Neural cell (in vitro differentiated cells): ENCODE data around the gene DENND10. TPM values are rescaled to one million over a fixed set of nuclear protein-coding genes. Genes with fewer than 3 reads are reported as not detected.

ENCODE experiments used
- H2AFZ ChIP-seq: fragments of 200-600, 300-800 bp; sonication (generic), shearing (Covaris generic); 2 replicates; pipeline ENCODE4 v1.6.0; 2014; ENCODE audit warnings: low read depth, mild to moderate bottlenecking, antibody characterized with exemption, low read length, moderate library complexity
- H3F3A ChIP-seq: fragments of 200-600 bp; shearing (Covaris generic); 2 replicates; pipeline ENCODE4 v1.6.1; 2016; ENCODE audit warnings: mild to moderate bottlenecking, moderate library complexity, mixed read lengths, antibody characterized with exemption, low read length; ENCODE audit not compliant: insufficient read depth, poor library complexity, severe bottlenecking
- H3K27ac ChIP-seq: fragments of 200-600, 300-800 bp; sonication (generic), shearing (Covaris generic); 2 replicates; pipeline ENCODE4 v1.5.1; 2014; ENCODE audit warnings: mild to moderate bottlenecking, low read length, moderate library complexity
- H3K27me3 ChIP-seq: fragments of 300-800, 200-600 bp; sonication (generic), shearing (Covaris generic); 2 replicates; pipeline ENCODE4 v1.6.0; 2014; ENCODE audit warnings: mild to moderate bottlenecking, low read depth, low read length, moderate library complexity; ENCODE audit not compliant: insufficient read depth
- H3K36me3 ChIP-seq: fragments of 300-800, 200-600 bp; sonication (generic), shearing (Covaris generic); 2 replicates; pipeline ENCODE4 v1.5.1; 2014; ENCODE audit warnings: mild to moderate bottlenecking, antibody characterized with exemption, low read length, moderate library complexity; ENCODE audit not compliant: insufficient read depth
- H3K4me2 ChIP-seq: fragments of 300-800, 200-600 bp; sonication (generic), shearing (Covaris generic); 2 replicates; pipeline ENCODE4 v1.6.0; 2014; ENCODE audit warnings: mild to moderate bottlenecking, low read length
- H3K4me3 ChIP-seq: fragments of 300-800, 200-600 bp; sonication (generic), shearing (Covaris generic); 2 replicates; pipeline ENCODE4 v1.5.1; 2014; ENCODE audit warnings: mild to moderate bottlenecking, low read length, moderate library complexity
- H3K79me2 ChIP-seq: fragments of 200-600 bp; shearing (Covaris generic); replicated peaks from 2 replicates; pipeline ENCODE4 v1.6.0; 2014; ENCODE audit warnings: mild to moderate bottlenecking, low read length, moderate library complexity; ENCODE audit not compliant: insufficient read depth
- H3K9ac ChIP-seq: fragments of 300-800, 200-600 bp; sonication (generic), shearing (Covaris generic); 2 replicates; pipeline ENCODE4 v1.6.1; 2016; ENCODE audit warnings: mild to moderate bottlenecking, low read length, mixed read lengths
- H3K9me2 ChIP-seq: fragments of 200-600 bp; shearing (Covaris generic); 2 replicates; pipeline ENCODE4 v1.6.1; 2016; ENCODE audit warnings: mild to moderate bottlenecking, low read length, mixed read lengths; ENCODE audit not compliant: insufficient read depth
- H3K9me3 ChIP-seq: fragments of 200-600, 300-800 bp; sonication (generic), shearing (Covaris generic); 2 replicates; pipeline ENCODE4 v1.6.1; 2016; ENCODE audit warnings: mild to moderate bottlenecking, mixed run types, low read length, moderate library complexity, mixed read lengths
- H4K20me1 ChIP-seq: fragments of 200-600 bp; shearing (Covaris generic); 2 replicates; pipeline ENCODE4 v1.6.1; 2016; ENCODE audit warnings: mild to moderate bottlenecking, mixed run types; ENCODE audit not compliant: insufficient read depth
- CTCF ChIP-seq: fragments of 450-650 bp; IDR thresholded peaks from 2 replicates; pipeline ENCODE4 v1.5.1; 2014; ENCODE audit warnings: antibody characterized with exemption, mild to moderate bottlenecking, moderate library complexity; ENCODE audit not compliant: poor library complexity, severe bottlenecking
- EP300 ChIP-seq: fragments of 450-650 bp; conservative IDR thresholded peaks from 2 replicates; pipeline ENCODE4 v1.6.1; 2014; ENCODE audit warnings: antibody characterized with exemption, mild to moderate bottlenecking, moderate library complexity; ENCODE audit not compliant: poor library complexity, severe bottlenecking
- EZH2 ChIP-seq: fragments of 200-600, 300-800 bp; shearing (Covaris generic), sonication (generic); IDR thresholded peaks from 2 replicates; pipeline ENCODE4 v1.6.1; 2014; ENCODE audit warnings: antibody characterized with exemption, low read length, borderline replicate concordance, mild to moderate bottlenecking; ENCODE audit not compliant: insufficient read depth, poor library complexity, severe bottlenecking
- MXI1 ChIP-seq: fragments of 450-650 bp; conservative IDR thresholded peaks from 2 replicates; pipeline ENCODE4 v1.6.1; 2014; ENCODE audit warnings: antibody characterized with exemption, mild to moderate bottlenecking; ENCODE audit not compliant: poor library complexity, severe bottlenecking
- POLR2AphosphoS5 ChIP-seq: IDR thresholded peaks from 2 replicates; pipeline ENCODE4 v1.6.1; 2012
- RAD21 ChIP-seq: fragments of 450-650 bp; conservative IDR thresholded peaks from 2 replicates; pipeline ENCODE4 v1.6.1; 2014; ENCODE audit warnings: antibody characterized with exemption, mild to moderate bottlenecking, moderate library complexity
- REST ChIP-seq: IDR thresholded peaks from 2 replicates; pipeline ENCODE4 v1.6.1; 2012; ENCODE audit warnings: borderline replicate concordance
- SMC3 ChIP-seq: fragments of 450-650 bp; conservative IDR thresholded peaks from 2 replicates; pipeline ENCODE4 v1.6.1; 2014; ENCODE audit warnings: antibody characterized with exemption, mild to moderate bottlenecking, moderate library complexity; ENCODE audit not compliant: poor library complexity
- TAF1 ChIP-seq: IDR thresholded peaks from 2 replicates; pipeline ENCODE4 v1.6.1; 2012; ENCODE audit warnings: low read depth
- polyA plus RNA-seq: library from polyadenylated mRNA; depleted of rRNA; stranded (reverse); fragments of >200 nt; gene quantifications from 2 replicates; pipeline ENCODE4 v1.2.3, GENCODE V29; 2014

DENND10 gene
- polyA plus RNA-seq, 1 donor from 2014 or later: 81.6 TPM

- Histone ChIP-seq H3K4me2 (no peak overlapping the region), H3K9ac (no peak overlapping the region), H3K9me2 (no peaks in the 10 kb centered on the region), H3F3A (no peaks in the 10 kb centered on the region), H3K79me2 (no peaks in the 10 kb centered on the region), H3K4me3 (no peak overlapping the region), H3K36me3 (no peaks in the 10 kb centered on the region), H3K9me3 (no peaks in the 10 kb centered on the region), H3K27ac (no peak overlapping the region), H3K27me3 (no peaks in the 10 kb centered on the region), H2AFZ (no peak overlapping the region), H4K20me1 (no peaks in the 10 kb centered on the region)
- TF ChIP-seq MXI1 (no peak), CTCF (no peak), SMC3 (no peak), REST (no peak), TAF1 (no peak)
Measured at GRCh38 chr10:119112056-119112455, 8.1 kb downstream of the DENND10 start.

- Histone ChIP-seq H3K4me2 (no peak overlapping the region), H3K27ac (no peak overlapping the region), H3K4me3 (no peak overlapping the region), H3K9ac (no peak overlapping the region), H3K9me2 (no peaks in the 10 kb centered on the region), H2AFZ (no peak overlapping the region), H3K79me2 (no peaks in the 10 kb centered on the region), H3K27me3 (no peaks in the 10 kb centered on the region), H3F3A (no peaks in the 10 kb centered on the region), H4K20me1 (no peaks in the 10 kb centered on the region), H3K9me3 (no peaks in the 10 kb centered on the region), H3K36me3 (no peaks in the 10 kb centered on the region)
- TF ChIP-seq RAD21 (no peak), SMC3 (no peak), MXI1 (no peak), EZH2 (no peak), TAF1 (no peak), CTCF (no peak), EP300 (no peak), POLR2AphosphoS5 (no peak), REST (no peak)
Measured at GRCh38 chr10:119113751-119114732, 10.1 kb downstream of the DENND10 start.
